ENCODE results near the gene IGSF5. TPM values are rescaled to one million over a fixed set of nuclear protein-coding genes. Genes with fewer than 3 reads are reported as not detected.

The IGSF5 gene
- polyA plus RNA-seq, 1 experiment = not detected

- H3K4me3 ChIP-seq (ENCODE audit: low read depth, low read length) = no peak overlapping the region
- H3K36me3 ChIP-seq (ENCODE audit: control insufficient read depth, insufficient read depth, low read length) = no peaks in the 10 kb centered on the region
- ChIA-PET POLR2A (no interaction called here), CTCF (interaction anchor here (0.6 kb wide), 1 partner anchor 29 kb away, joined by 3 read pairs; no protein-coding TSS in a partner anchor)
- peak; percentile 22; the same call in 1 of the 2 replicates for TF ChIP-seq CTCF (IDR thresholded peaks at IDR 0.05; ENCODE audit: insufficient read depth, low read depth, low read length)
- no peaks in the 10 kb centered on the region for H3K27me3 ChIP-seq (ENCODE audit: control insufficient read depth, insufficient read depth, low read length)
- DNase-seq (ENCODE audit: low read depth) = no peak
These were observed 18.9 kb upstream of the IGSF5 start for GRCh38 chr21:39726133-39726532.

GRCh38 chr21:39727401-39728120 is 17.4 kb upstream of the IGSF5 start:
- CTCF ChIA-PET = interaction anchor here (0.8 kb wide), 1 partner anchor 14 kb away, joined by 4 read pairs; no protein-coding TSS in a partner anchor
- TF ChIP-seq CTCF (IDR thresholded peaks at IDR 0.05; ENCODE audit: insufficient read depth, low read depth, low read length) = no peak
- Histone ChIP-seq H3K36me3 (ENCODE audit: control insufficient read depth, insufficient read depth, low read length) (no peaks in the 10 kb centered on the region), H3K4me3 (ENCODE audit: low read depth, low read length) (no peak overlapping the region), H3K27me3 (ENCODE audit: control insufficient read depth, insufficient read depth, low read length) (no peaks in the 10 kb centered on the region)
- no peak for DNase-seq (ENCODE audit: low read depth)
- POLR2A ChIA-PET = no interaction called here

GRCh38 chr21:39728341-39728740 is 16.6 kb upstream of the IGSF5 start:
- Histone ChIP-seq H3K27me3 (ENCODE audit: control insufficient read depth, insufficient read depth, low read length) (no peaks in the 10 kb centered on the region), H3K36me3 (ENCODE audit: control insufficient read depth, insufficient read depth, low read length) (no peaks in the 10 kb centered on the region), H3K4me3 (ENCODE audit: low read depth, low read length) (no peak overlapping the region)
- ChIA-PET CTCF (interaction anchor here (1.2 kb wide), 1 partner anchor 209 kb away, joined by 3 read pairs; no protein-coding TSS in a partner anchor), POLR2A (no interaction called here)
- DNase-seq (ENCODE audit: low read depth) = no peak
- no peak for TF ChIP-seq CTCF (IDR thresholded peaks at IDR 0.05; ENCODE audit: insufficient read depth, low read depth, low read length)

- no peaks in the 10 kb centered on the region for H3K36me3 ChIP-seq (ENCODE audit: control insufficient read depth, insufficient read depth, low read length)
- H3K4me3 ChIP-seq (ENCODE audit: low read depth, low read length) = no peak overlapping the region
- H3K27me3 ChIP-seq (ENCODE audit: control insufficient read depth, insufficient read depth, low read length) = no peaks in the 10 kb centered on the region
- ChIA-PET CTCF (no interaction called here), POLR2A (no interaction called here)
- TF ChIP-seq CTCF (IDR thresholded peaks at IDR 0.05; ENCODE audit: insufficient read depth, low read depth, low read length) = no peak
- DNase-seq (ENCODE audit: low read depth) = no peak
These were observed 14.4 kb upstream of the IGSF5 start for GRCh38 chr21:39730418-39731157.

- ChIA-PET POLR2A (no interaction called here), CTCF (no interaction called here)
- no peak for DNase-seq (ENCODE audit: low read depth)
- no peak for TF ChIP-seq CTCF (IDR thresholded peaks at IDR 0.05; ENCODE audit: insufficient read depth, low read depth, low read length)
- Histone ChIP-seq H3K36me3 (ENCODE audit: control insufficient read depth, insufficient read depth, low read length) (no peaks in the 10 kb centered on the region), H3K4me3 (ENCODE audit: low read depth, low read length) (no peak overlapping the region), H3K27me3 (ENCODE audit: control insufficient read depth, insufficient read depth, low read length) (no peaks in the 10 kb centered on the region)
These were observed 8.3 kb upstream of the IGSF5 start for GRCh38 chr21:39736716-39737115.
